HG02840 (cell line): ENCODE measurements around the gene FCHSD2.
"Not testable (repeated sequence)": the region's sequence is repeated elsewhere in the genome, so short reads cannot be mapped to it uniquely, and the experiment has no call there.

ENCODE experiments used
- ATAC-seq: cut with Tn5 transposase; IDR thresholded peaks from one replicate; pipeline ENCODE4 v1.9.1; 2021; ENCODE audit warnings: mild to moderate bottlenecking, moderate library complexity, moderate number of reproducible peaks; ENCODE audit not compliant: unreplicated experiment, low FRiP score

FCHSD2 gene

GRCh38 chr11:72901374-72901773, 240.7 kb downstream of the FCHSD2 start:
- ATAC-seq, result no peak

- no peak for ATAC-seq
These were observed 242.1 kb downstream of the FCHSD2 start for GRCh38 chr11:72900013-72900412.

GRCh38 chr11:72899238-72899637, 242.9 kb downstream of the FCHSD2 start:
- ATAC-seq, result no peak

GRCh38 chr11:72897506-72897905, 244.6 kb downstream of the FCHSD2 start:
- ATAC-seq, result no peak

- ATAC-seq, result no peak
These were observed 245.7 kb downstream of the FCHSD2 start for GRCh38 chr11:72896431-72896830.

- ATAC-seq, result no peak
These were observed 251.2 kb downstream of the FCHSD2 start for GRCh38 chr11:72890881-72891280.

GRCh38 chr11:72886619-72887018, 255.5 kb downstream of the FCHSD2 start:
- no peak for ATAC-seq

- ATAC-seq, result no peak
These were observed 256.1 kb downstream of the FCHSD2 start for GRCh38 chr11:72885749-72886609.

- no peak for ATAC-seq
These were observed 266.0 kb downstream of the FCHSD2 start for GRCh38 chr11:72876147-72876546.

GRCh38 chr11:72875736-72876135, 266.4 kb downstream of the FCHSD2 start:
- ATAC-seq, result no peak

GRCh38 chr11:72872012-72872411, 270.1 kb downstream of the FCHSD2 start:
- ATAC-seq, result no peak

GRCh38 chr11:72871119-72871518, 271.0 kb downstream of the FCHSD2 start:
- no peak for ATAC-seq

GRCh38 chr11:72869831-72870230, 272.3 kb downstream of the FCHSD2 start:
- ATAC-seq, result no peak

- ATAC-seq, result no peak
These were observed 274.1 kb downstream of the FCHSD2 start for GRCh38 chr11:72867970-72868369.

GRCh38 chr11:72864702-72865655, 277.1 kb downstream of the FCHSD2 start:
- ATAC-seq, result no peak

GRCh38 chr11:72863916-72864315, 278.2 kb downstream of the FCHSD2 start:
- no peak for ATAC-seq

- ATAC-seq, result no peak
These were observed 279.0 kb downstream of the FCHSD2 start for GRCh38 chr11:72863091-72863490.

GRCh38 chr11:72860592-72860991, 281.5 kb downstream of the FCHSD2 start:
- no peak for ATAC-seq

- no peak for ATAC-seq
These were observed 282.1 kb downstream of the FCHSD2 start for GRCh38 chr11:72860010-72860409.

- no peak for ATAC-seq
These were observed 283.0 kb downstream of the FCHSD2 start for GRCh38 chr11:72859126-72859525.

- ATAC-seq, result not testable (repeated sequence)
These were observed 283.9 kb downstream of the FCHSD2 start for GRCh38 chr11:72858267-72858666.
